HG03521 (cell line): ENCODE measurements around the gene TSPEAR.

Source experiments
- ATAC-seq: cut with Tn5 transposase; IDR thresholded peaks from one replicate; pipeline ENCODE4 v1.9.1; 2021; ENCODE audit warnings: mild to moderate bottlenecking, moderate library complexity; ENCODE audit not compliant: unreplicated experiment

The TSPEAR gene

DNA sequence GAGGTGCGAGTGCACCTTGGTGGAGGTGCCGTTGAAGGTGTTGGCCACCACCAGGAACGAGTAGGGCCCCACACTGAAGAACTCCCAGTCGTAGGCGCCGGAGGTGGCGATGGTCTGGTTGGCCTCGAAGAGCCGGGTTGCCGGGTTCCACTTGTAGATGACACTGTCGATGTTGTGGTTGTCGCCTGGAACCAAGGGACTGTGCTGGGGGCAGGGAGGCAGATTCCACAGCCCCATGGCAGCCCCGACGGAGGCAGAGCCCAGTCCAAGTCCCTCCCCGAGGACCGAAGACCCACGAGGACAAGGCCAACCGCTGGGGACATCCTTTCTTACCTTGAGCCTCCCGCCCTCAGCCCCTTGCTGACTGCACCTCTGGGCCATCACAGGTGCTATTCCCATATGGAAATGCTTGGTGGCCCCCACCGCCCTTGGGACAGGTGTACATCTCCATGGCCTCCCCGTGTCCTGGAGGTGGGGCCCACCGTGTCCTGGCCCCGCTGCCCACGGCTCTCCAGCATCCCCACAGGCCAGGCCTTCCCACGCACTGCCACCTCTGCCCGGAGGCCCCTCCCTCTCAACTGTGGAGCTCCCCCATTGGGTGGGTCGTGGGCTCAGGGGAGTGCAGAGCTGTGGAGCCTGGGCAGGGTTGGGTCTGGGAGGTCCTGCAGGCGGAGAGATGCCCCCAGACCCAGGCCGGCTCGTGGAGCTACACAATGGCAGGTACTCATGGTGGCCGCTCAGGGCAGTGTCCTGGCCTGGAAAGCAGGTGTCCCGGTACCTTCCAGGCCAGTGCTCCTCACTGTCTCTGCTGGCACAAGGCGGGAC, 189.2 kb downstream of the TSPEAR start:
- no peak for ATAC-seq

DNA sequence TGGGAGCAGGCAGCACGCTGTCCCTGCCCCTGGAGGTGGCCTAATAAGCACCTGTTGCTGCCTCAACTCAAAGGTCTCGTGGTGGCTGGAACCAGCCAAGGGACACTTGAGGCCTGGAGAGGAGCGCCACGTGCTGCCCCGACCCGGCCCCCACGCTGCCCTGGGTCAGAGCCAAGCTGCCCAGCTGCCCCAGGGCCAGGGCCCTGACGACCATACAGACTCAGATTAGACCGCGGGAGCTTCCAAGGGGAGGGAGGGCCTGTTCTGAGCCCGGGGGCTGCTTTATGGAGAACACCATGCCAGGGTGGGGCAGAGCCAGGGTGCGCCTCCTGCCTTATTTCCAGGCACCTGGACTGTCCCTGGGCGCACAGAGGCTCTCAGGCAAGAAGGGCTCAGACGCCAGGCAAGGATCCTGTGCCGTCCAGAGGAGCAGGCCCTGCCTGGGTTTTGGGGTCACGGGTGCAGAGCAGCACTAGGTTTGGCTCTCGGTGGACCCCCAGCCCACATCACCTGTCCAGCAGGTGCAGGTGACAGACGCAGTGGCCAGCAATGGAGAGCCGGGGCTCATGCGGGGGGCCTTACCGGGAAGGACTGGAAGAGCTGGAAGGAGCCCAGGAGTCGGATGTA, 190.0 kb downstream of the TSPEAR start:
- ATAC-seq: no peak

GRCh38 chr21:44520326-44521300, 190.8 kb downstream of the TSPEAR start:
- ATAC-seq: no peak

DNA sequence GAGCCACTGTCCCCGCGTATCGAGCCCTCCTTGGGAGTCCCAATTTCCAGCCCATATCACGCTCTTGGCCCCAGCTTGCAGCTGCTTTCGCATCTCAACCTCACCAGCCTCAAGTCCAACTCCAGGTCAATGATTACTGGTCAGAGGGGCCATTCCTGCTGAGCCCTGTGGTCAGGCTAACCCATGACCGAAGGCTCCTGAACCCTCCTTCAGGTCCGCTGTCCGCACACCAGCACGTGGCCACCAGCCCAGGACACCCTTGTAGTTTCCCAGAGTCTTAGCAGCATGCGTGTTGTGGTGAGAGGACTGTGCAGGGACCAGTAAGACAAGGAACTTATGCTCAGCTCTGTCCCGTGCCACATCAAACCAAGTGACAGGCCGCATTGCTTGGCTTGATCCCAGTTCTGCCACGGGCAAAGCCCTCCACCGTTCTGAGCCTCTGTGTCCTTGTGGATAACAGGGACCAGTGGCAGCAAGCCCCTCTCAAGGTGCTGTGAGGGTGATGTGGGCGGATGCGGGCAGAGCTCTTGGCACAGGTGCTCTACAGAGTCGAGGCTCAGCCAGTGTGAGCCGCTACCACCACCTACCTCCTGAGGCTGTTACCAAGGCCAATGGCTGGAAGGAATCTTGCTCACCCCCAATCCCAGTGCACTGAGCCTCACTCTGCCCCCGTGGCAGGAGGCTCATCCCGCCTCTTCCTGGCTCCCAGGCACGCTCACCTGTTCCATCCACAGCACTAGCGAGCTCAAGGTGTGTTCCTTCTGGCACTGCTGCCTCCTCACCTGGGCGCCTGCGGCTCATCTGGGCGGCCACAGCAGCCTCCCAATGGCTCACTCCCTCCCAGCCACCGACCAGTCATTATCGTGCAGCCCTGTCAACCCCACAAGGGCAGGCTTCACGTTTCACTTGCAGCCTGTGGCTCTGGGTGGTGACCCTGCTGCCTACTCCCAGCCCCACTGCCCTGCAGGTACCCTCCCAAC, 191.7 kb downstream of the TSPEAR start:
- ATAC-seq: no peak

DNA sequence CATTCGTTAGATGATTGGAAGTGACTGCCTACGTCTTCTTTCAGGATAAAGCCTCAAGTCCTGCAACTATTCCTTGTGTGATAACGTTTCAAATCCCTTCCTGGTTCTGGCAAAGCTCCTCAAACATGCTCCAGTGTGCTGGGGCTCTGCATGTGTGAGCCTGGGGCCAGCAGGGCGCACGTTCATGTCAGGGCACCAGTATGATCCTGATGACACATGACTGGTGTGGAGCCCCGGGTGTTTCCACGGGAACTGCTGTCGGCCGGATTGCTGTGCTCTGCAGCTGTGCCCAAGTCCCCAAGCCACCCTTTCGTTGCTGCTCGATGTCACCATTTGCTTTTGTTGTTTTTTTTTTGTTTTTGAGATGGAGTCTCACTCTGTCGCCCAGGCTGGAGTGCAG, 192.7 kb downstream of the TSPEAR start:
- ATAC-seq: no peak

DNA sequence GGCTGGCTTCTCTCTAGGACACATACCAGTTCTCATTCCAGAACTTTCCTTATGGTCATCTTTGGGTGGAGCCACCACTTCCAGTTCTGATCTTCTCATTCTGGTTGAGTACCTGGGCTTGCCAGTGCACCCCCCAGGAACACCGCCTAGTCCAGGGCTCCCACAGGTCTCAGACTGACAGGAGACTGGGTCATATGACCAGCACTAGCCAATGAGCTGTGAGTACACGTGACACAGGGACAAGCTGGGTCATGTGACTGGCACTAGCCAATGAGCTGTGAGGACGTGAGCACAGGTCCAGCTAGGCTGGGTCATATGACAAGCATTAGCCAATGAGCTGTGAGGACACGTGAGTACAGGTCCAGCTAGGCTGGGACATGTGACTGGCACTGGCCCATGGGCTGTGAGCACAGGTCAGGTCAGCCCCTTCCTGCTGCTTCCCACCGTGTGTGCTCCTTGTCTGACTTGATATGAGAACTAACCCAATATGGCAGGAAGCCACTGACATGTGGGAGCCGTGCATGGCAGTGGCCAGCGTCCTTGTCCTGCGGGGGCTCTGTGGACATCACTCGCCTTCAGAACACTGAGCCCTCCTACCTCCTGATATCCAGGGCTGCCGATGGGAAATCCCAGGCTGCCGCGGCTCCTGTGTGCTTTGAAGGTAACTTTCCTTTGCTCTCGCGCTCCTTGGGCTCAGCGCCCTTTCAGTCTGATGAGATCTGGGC, 194.0 kb downstream of the TSPEAR start:
- no peak for ATAC-seq

- no peak for ATAC-seq
Observed at GRCh38 chr21:44516828-44517174, 194.6 kb downstream of the TSPEAR start.

- ATAC-seq: no peak
Observed at GRCh38 chr21:44516342-44516741, 195.0 kb downstream of the TSPEAR start.

DNA sequence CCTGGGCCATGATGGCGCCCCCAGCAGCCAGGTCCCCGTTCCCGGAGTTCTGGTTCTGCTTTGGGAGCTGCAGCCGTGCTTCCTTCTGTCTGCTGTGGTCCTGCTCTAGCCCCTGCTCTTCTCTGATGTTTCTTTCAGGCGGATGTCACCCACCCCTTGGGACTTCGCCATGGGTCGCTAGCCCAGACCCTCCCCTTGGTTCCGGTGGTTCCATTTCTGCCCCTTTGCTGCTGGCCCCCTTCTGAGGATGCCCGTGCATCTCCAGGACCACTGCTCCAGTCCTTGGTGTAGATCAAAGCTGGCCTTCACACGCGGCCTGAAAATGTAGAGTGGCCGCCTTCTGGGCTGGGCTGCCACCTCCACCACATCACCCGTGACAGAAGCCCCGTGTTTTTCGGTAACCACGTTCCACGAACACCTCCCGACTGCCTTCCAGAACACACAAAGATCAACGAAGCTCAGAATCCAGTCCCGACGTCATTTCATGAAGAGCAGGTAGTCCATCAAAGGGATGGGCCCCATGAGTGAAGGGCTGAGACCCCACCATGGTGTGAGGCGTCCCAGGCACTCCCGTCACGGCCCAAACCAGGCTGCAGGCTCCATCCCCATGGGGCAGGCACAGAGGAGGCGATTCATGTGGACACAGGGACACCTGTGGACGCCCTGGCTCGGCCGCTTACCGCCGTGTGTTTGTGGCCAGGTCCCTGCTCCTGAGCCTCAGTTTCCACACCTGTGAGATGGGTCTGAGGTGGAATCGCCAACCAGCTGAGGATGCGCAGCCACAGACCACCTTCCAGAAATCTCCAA, 195.8 kb downstream of the TSPEAR start:
- no peak for ATAC-seq

DNA sequence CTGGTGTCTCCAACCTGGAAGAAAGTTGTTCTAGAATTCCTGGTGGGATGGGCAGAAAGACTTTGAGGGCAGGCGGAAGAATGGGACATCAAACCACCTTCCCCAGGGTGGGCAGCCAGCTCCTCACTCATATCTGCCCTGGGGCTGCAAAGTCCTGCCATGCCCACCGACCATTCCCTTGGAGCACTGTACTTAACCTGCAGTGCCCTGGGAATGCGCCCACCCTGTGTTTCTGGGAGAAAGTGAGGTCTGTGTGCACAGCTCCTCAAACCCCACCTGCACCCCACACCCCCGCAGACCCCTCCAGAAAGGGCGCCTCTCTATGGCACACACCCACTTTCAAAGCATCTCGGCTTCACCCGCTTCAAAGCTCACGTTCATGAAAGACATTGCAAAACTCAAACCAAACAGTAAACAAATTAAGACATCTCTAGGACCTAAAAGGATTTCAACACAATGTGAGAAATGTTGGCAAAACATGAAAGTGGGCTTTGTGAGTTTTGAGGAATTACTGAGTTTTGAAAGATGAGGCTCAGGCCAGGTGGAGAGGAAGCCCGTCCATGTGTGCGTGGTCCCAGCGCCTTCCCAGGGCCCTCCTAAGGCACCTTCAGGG, 196.5 kb downstream of the TSPEAR start:
- no peak for ATAC-seq

DNA sequence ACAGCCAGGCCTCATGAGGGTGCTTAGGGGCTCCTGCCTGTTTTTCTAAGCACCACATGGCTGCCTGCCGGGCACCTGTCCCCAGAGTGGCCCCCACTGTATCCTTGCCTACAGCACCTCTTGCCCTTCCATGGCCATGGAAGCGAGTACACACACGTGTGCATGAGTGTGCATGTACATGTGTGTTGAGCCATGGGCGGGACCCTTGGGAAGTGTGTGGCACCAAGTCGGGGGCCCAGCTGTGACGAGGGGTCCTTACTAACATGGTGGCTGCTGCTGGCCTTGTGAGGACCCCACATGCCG, 197.2 kb downstream of the TSPEAR start:
- no peak for ATAC-seq

GRCh38 chr21:44513389-44514217, 197.8 kb downstream of the TSPEAR start:
- ATAC-seq: no peak

GRCh38 chr21:44512496-44513388, 198.6 kb downstream of the TSPEAR start:
- no peak for ATAC-seq

- no peak for ATAC-seq
Observed at GRCh38 chr21:44511938-44512275, 199.5 kb downstream of the TSPEAR start.

- ATAC-seq: no peak
Observed at GRCh38 chr21:44511219-44511937, 200.0 kb downstream of the TSPEAR start.
